Mucosa of descending colon (tissue), 3 donors: Measurements from ENCODE around the gene MYOZ3. TPM values are rescaled to one million over a fixed set of nuclear protein-coding genes. Genes with fewer than 3 reads are reported as not detected.

Experiments
- ATAC-seq: fragments of 200-7000 bp; cut with Tn5 transposase; one replicate; pipeline ENCODE4 v1.9.1; 2020; ENCODE audit warnings: mild to moderate bottlenecking, moderate library complexity
- DNase-seq, 3 donors: peaks; one replicate each; pipeline ENCODE4 v3.0.0-alpha.2; 2020
- H3K36me3 ChIP-seq: fragments of 200-600 bp; one replicate; pipeline ENCODE4 v1.8.0; 2021; ENCODE audit warnings: low read depth, mild to moderate bottlenecking
- H3K4me1 ChIP-seq: fragments of 200-600 bp; one replicate; pipeline ENCODE4 v1.8.0; 2021; ENCODE audit warnings: low read depth, mild to moderate bottlenecking
- H3K4me3 ChIP-seq: fragments of 200-600 bp; one replicate; pipeline ENCODE4 v1.8.0; 2021; ENCODE audit warnings: mild to moderate bottlenecking
- H3K9me3 ChIP-seq: fragments of 200-600 bp; one replicate; pipeline ENCODE4 v1.8.0; 2021; ENCODE audit warnings: mild to moderate bottlenecking
- intact Hi-C, 2 donors: fragments of 100-400 bp; cut with DNase I in 1 of 2; cut with micrococcal nuclease in 1 of 2; formaldehyde crosslinking; loops; one replicate each; pipeline versions ENCODE4 v1.11.0 to v1.11.1; 2022; cut with DNase I, micrococcal nuclease
- total RNA-seq, 3 donors: library from RNA; stranded (reverse); fragmentation: NEBNext Ultra II Directional in 2 of 3; extraction: Animal tissue kit (Norgen Biotek cat#: 25700) in 2 of 3; gene quantifications; one replicate each; pipeline versions ENCODE4 v1.2.1 to v1.2.4, GENCODE V29; 2021 to 2023
- TF ChIP-seq, protein P1 (sequence below): fragments of 200-600 bp; IDR thresholded peaks from one replicate; pipeline ENCODE4 v1.8.0; 2022; ENCODE audit warnings: antibody characterized with exemption, mild to moderate bottlenecking
- donor health status: DM: no; HTN: no; CAD: no; lungs with moderate emphysema.
- donor health status: DM: no; HTN: no; CAD: no.
- donor health status: DM: no; HTN: yes; CAD: no.

Gene MYOZ3
- total RNA-seq, 3 donors from 2014 or later = 0.09 to 0.48 (median 0.35) TPM

DNA sequence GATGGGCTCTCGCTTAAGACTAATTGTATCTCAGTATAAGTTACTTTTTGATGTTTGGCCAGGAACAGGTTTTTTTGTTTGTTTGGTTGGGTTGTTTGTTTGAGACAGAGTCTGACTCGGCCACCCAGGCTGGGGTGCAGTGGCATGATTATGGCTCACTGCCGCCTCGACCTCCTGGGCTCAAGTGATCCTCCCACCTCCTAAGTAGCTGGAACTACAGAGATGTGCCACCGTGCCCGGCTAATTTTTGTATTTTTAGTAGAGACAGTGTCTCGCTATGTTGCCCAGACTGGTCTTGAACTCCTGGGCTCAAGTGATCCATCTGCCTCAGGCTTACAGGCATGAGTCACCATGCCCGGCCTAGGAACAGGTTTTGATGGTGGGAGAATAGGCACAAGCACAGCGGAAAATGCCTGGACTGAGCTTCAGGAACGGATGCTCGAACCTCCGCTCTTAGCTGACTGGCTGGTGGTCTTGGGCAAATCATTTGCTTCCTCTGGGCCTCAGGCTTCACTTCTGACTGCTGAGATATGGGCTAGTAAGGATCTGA, 32.0 kb upstream of the MYOZ3 start:
- ATAC-seq = no peak
- intact Hi-C loops = no loop called here
- Histone ChIP-seq H3K4me1 (peaks cover 11% of the 10 kb centered on the region), H3K36me3 (no peaks in the 10 kb centered on the region), H3K9me3 (no peaks in the 10 kb centered on the region), H3K4me3 (no peak overlapping the region)
- no peak for DNase-seq
- TF ChIP-seq, protein P1, sequence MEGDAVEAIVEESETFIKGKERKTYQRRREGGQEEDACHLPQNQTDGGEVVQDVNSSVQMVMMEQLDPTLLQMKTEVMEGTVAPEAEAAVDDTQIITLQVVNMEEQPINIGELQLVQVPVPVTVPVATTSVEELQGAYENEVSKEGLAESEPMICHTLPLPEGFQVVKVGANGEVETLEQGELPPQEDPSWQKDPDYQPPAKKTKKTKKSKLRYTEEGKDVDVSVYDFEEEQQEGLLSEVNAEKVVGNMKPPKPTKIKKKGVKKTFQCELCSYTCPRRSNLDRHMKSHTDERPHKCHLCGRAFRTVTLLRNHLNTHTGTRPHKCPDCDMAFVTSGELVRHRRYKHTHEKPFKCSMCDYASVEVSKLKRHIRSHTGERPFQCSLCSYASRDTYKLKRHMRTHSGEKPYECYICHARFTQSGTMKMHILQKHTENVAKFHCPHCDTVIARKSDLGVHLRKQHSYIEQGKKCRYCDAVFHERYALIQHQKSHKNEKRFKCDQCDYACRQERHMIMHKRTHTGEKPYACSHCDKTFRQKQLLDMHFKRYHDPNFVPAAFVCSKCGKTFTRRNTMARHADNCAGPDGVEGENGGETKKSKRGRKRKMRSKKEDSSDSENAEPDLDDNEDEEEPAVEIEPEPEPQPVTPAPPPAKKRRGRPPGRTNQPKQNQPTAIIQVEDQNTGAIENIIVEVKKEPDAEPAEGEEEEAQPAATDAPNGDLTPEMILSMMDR = no peak

DNA sequence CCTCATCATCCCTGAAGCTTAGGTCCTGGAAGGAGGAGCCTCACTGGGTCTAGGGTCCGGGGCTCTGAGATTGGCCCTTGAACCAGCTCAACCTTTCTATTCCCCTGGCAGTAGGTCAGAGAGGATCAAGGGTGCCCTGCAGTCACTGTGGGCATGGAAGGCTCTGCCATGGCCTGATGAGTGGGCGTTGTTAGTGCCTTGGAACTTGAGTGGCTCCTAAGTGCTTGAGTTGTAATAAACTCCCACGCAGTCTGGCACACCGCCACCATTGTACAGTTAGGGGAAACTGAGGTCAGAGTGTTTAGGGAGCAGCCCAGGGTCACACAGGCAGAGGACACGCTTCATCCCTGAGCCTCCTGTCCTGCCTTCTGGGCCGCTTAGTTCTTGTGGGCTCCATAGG, 31.0 kb upstream of the MYOZ3 start:
- Histone ChIP-seq H3K9me3 (no peaks in the 10 kb centered on the region), H3K36me3 (no peaks in the 10 kb centered on the region), H3K4me3 (no peak overlapping the region), H3K4me1 (peaks cover 11% of the 10 kb centered on the region)
- TF ChIP-seq, protein P1 = no peak
- DNase-seq = no peak
- intact Hi-C loops = no loop called here
- no peak for ATAC-seq

DNA sequence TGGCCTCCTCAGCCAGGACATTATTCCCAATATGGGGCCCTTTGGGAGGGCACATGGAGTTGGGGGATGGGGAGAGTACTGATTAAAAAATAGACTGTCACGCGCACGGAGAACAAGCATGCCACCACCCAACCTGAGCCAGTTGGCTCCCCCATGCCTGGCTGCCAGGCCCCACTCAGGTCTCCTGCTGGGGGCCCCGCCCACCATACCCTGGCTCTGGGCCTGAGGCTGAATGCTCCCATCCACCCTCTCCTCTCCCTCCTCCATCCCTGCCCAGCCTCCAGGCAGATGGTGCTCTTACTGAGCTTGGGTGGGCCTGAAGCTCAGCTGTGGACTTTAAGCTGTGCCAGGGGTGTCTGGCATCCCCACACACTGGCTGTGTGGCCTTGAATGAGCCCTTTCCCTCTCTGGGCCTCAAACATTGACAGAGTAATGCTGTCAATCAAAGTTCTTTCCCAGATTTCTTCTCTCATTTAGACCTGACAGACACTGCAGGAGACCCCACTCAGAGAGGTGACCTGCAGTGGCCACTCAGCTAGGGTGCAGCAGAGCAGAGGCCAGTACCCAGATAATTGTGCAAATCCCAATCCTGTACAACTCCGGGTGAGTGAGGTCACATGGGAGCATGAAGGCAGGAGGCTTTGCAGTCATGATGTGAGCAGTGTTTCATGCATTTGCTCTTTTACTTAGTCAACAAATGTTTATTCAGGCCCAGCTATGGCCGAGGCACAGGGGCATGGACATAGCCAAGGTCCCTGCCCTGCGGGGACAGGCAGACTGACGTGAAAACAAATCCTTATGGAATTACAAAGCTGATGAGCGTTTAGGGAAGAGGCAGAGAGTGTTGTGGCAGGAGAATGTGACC, 30.4 kb upstream of the MYOZ3 start:
- peaks cover 10% of the 10 kb centered on the region for H3K4me1 ChIP-seq

DNA sequence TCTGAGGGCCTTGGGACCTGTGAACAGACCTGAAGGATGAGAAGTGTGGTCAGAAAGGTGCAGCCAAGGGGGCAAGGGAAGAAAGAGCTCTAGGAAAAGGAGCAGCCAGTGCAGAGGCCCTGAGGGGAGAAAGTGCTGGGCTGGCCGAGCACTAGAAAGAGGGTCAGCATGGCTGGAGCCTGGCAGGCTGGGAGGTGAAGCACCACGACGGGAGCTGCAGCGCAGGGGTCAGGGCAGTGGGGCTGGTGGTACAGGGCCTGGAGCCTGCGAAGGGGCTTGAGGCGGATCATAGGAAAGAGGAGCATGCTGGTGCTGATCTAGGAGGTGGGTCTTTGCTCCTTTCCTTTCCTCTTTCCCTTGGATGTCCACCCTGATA, 29.7 kb upstream of the MYOZ3 start:
- Histone ChIP-seq H3K4me1 (peaks cover 6% of the 10 kb centered on the region), H3K9me3 (no peaks in the 10 kb centered on the region), H3K4me3 (no peak overlapping the region), H3K36me3 (no peaks in the 10 kb centered on the region)
- ATAC-seq (no peak), DNase-seq (no peak)
- TF ChIP-seq, protein P1 = no peak
- intact Hi-C loops = no loop called here

More for the DNA sequence above, 30.4 kb upstream of the MYOZ3 start:
- Histone ChIP-seq H3K4me3 (no peak overlapping the region), H3K9me3 (no peaks in the 10 kb centered on the region), H3K36me3 (no peaks in the 10 kb centered on the region)
- no peak for ATAC-seq
- intact Hi-C loops = no loop called here
- TF ChIP-seq, protein P1 = no peak
- no peak for DNase-seq

DNA sequence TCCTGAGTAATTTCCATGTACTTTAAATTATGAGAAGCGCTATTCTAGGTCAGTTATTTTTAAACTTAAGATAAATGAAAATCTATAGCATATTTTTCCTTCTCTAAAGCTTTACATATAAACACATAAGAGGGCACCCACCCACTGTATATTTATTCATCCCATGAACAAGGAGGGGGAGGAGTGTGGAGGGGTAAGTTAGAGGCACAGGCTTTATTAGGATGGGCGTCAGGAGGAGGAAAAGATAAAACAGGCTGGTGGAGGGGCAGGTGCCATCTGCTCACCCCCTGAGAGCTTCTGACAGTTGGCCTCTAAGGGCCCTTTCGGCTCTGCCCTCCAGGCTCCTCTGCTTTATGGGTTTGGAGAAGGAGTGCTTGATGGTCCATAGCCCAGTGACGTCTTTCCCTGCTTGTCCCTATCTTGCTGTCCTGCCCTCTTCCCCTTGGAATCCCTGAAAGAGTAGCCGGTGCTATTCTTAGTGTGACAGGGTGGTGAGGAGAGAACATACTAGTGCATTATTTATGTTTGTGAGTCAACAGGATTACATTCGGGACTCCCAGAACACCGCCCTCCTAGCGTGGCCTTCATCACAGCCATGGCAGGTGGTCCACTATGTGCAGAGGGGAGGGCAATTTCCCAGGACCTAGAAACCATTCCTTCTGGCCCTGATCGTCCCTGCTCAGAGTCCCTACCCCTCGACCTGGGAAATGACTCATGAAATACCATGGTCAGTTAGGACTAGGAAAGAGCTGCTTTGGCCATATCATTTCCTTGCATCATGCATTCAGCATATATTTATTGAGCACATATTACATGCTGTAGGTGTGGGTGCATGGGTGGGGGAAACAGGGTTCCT, 28.5 kb upstream of the MYOZ3 start:
- peaks cover 3% of the 10 kb centered on the region for H3K4me1 ChIP-seq
- ATAC-seq (no peak), DNase-seq (no peak)
- intact Hi-C loops = no loop called here
- TF ChIP-seq, protein P1 = no peak
- no peak overlapping the region for H3K4me3 ChIP-seq
- no peaks in the 10 kb centered on the region for H3K36me3 ChIP-seq
- H3K9me3 ChIP-seq = no peaks in the 10 kb centered on the region
